OCI-LY3 (cell line): Measurements from ENCODE around the gene PLCL1.

Experiments
- CTCF ChIP-seq: fragments of 200-600, 300-600 bp; sonication (generic); IDR thresholded peaks from 2 replicates; pipeline ENCODE4 v1.5.1; 2014; ENCODE audit warnings: antibody characterized with exemption, low read length, low read depth
- EZH2phosphoT487 ChIP-seq: fragments of 200-600 bp; shearing (Covaris generic); IDR thresholded peaks from 2 replicates; pipeline ENCODE4 v1.6.1; 2018; ENCODE audit warnings: antibody characterized with exemption, mixed run types, low read depth

- TF ChIP-seq CTCF (no peak), EZH2phosphoT487 (no peak)
These were observed 255.4 kb downstream of the PLCL1 start for GRCh38 chr2:198059800-198060199.
